ENCODE measurements around the gene PKP4. TPM values are rescaled to one million over a fixed set of nuclear protein-coding genes. Genes with fewer than 3 reads are reported as not detected.

Gene PKP4
- total and polyA plus RNA-seq, 7 donors: 6.8 to 23.8 (median 18.0) TPM

GRCh38 chr2:158624071-158624667 lies 167.4 kb downstream of the PKP4 start:
- H3K4me3 ChIP-seq: no peak overlapping the region
- WGBS, 3 donors: 92 to 97% (median 97%) methylated on average over 3 of the region's 3 CpGs
- no peaks in the 10 kb centered on the region for H3K9me3 ChIP-seq
- ATAC-seq (no peak), DNase-seq (no peak)
- peaks cover 0 to 34% of the 10 kb centered on the region in 2 donors for H3K36me3 ChIP-seq (ENCODE audit: insufficient read depth in 1 of 2, low read depth in 1 of 2)
- no peak for TF ChIP-seq CTCF (IDR thresholded peaks at IDR 0.05)
- H3K4me1 ChIP-seq: no peaks in the 10 kb centered on the region
- intact Hi-C loops (cut with DNase I): loop anchor here in 1 of 2 donors (10.0 kb wide), 1 partner anchor 169 kb away; the partner anchor contains the start of genes CCDC148 and PKP4
- no peaks in the 10 kb centered on the region for H3K27me3 ChIP-seq (ENCODE audit: insufficient read depth in 3 of 3, low read length in 2 of 3)
- no peak overlapping the region for H3K27ac ChIP-seq

- Histone ChIP-seq H3K4me1 (no peaks in the 10 kb centered on the region), H3K36me3 (ENCODE audit: insufficient read depth in 1 of 2, low read depth in 1 of 2) (peaks cover 0 to 34% of the 10 kb centered on the region in 2 donors), H3K27ac (no peak overlapping the region), H3K27me3 (ENCODE audit: insufficient read depth in 3 of 3, low read length in 2 of 3) (no peaks in the 10 kb centered on the region), H3K4me3 (no peak overlapping the region), H3K9me3 (no peaks in the 10 kb centered on the region)
- no peak for DNase-seq
- intact Hi-C loops (cut with DNase I): loop anchor here in 1 of 2 donors (10.0 kb wide), 1 partner anchor 170 kb away; the partner anchor contains the start of genes CCDC148 and PKP4
- ATAC-seq: no peak
- WGBS, 3 donors: 96 to 97% (median 97%) methylated on average over 19 of the region's 19 CpGs
- no peak for TF ChIP-seq CTCF (IDR thresholded peaks at IDR 0.05)
Measured at GRCh38 chr2:158624961-158625360, 168.2 kb downstream of the PKP4 start.

GRCh38 chr2:158629116-158629515 lies 172.4 kb downstream of the PKP4 start:
- H3K4me3 ChIP-seq: no peak overlapping the region
- no peak for TF ChIP-seq CTCF (IDR thresholded peaks at IDR 0.05)
- no peaks in the 10 kb centered on the region for H3K27me3 ChIP-seq (ENCODE audit: insufficient read depth in 3 of 3, low read length in 2 of 3)
- peaks cover 0 to 33% of the 10 kb centered on the region in 2 donors for H3K36me3 ChIP-seq (ENCODE audit: insufficient read depth in 1 of 2, low read depth in 1 of 2)
- H3K9me3 ChIP-seq: no peaks in the 10 kb centered on the region
- DNase-seq (no peak), ATAC-seq (no peak)
- 60 to 80% (median 69%) methylated on average over 5 of the region's 5 CpGs for WGBS, 3 donors
- H3K27ac ChIP-seq: no peak overlapping the region
- no peaks in the 10 kb centered on the region for H3K4me1 ChIP-seq
- intact Hi-C loops (cut with DNase I): loop anchor here in 1 of 2 donors (10.0 kb wide), 1 partner anchor 174 kb away; the partner anchor contains the start of genes CCDC148 and PKP4

GRCh38 chr2:158633261-158633660 lies 176.5 kb downstream of the PKP4 start:
- ATAC-seq (no peak), DNase-seq (no peak)
- WGBS, 3 donors: 66 to 77% (median 69%) methylated on average over 2 of the region's 2 CpGs
- intact Hi-C loops (cut with DNase I): no loop called here
- no peak for TF ChIP-seq CTCF (IDR thresholded peaks at IDR 0.05)
- Histone ChIP-seq H3K36me3 (ENCODE audit: insufficient read depth in 1 of 2, low read depth in 1 of 2) (peaks cover 0 to 25% of the 10 kb centered on the region in 2 donors), H3K4me1 (no peaks in the 10 kb centered on the region), H3K27ac (no peak overlapping the region), H3K9me3 (no peaks in the 10 kb centered on the region), H3K27me3 (ENCODE audit: insufficient read depth in 3 of 3, low read length in 2 of 3) (no peaks in the 10 kb centered on the region), H3K4me3 (no peak overlapping the region)

- TF ChIP-seq CTCF (IDR thresholded peaks at IDR 0.05): no peak
- no peak for DNase-seq
- intact Hi-C loops (cut with DNase I): no loop called here
- 88 to 90% (median 89%) methylated on average over 5 of the region's 5 CpGs for WGBS, 3 donors
- Histone ChIP-seq H3K27me3 (ENCODE audit: insufficient read depth in 3 of 3, low read length in 2 of 3) (no peaks in the 10 kb centered on the region), H3K9me3 (no peaks in the 10 kb centered on the region), H3K36me3 (ENCODE audit: insufficient read depth in 1 of 2, low read depth in 1 of 2) (peaks cover 0 to 25% of the 10 kb centered on the region in 2 donors), H3K4me1 (no peaks in the 10 kb centered on the region), H3K4me3 (no peak overlapping the region), H3K27ac (no peak overlapping the region)
- no peak for ATAC-seq
Measured at GRCh38 chr2:158634627-158635026, 177.9 kb downstream of the PKP4 start.
